ENCODE measurements around the gene CALHM3. TPM values are rescaled to one million over a fixed set of nuclear protein-coding genes. Genes with fewer than 3 reads are reported as not detected.

The CALHM3 gene
- total and polyA plus RNA-seq, 2 of the 13 experiments (the other 11 are each of a cell fraction or from before 2014, with no cell fraction given) = not detected

DNA sequence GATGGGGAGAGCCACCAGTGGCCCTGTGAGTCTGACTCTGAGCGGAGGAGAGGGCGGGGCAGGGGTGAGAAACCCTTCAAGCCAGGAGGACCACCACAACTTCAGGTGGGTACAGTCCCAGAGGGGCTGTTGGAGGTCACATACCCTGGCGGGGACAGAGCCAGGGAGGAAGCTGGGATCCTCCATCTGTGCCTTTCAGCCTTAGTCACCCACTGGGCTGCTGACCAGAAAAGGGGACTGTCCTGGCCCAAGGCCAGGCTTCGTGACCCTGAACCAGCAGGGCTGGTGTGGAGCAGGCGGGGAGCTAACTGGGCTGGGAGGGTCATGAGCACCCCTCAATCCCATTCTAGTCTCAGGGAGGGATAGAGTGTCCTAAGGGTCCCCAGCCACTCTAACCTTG, 1.5 kb upstream of the CALHM3 start:
- Histone ChIP-seq H3K27me3 (ENCODE audit: control insufficient read depth in 1 of 2, insufficient read depth in 2 of 2, low read length in 2 of 2) (peaks cover 4 to 21% of the 10 kb centered on the region in 2 experiments), H2AFZ (ENCODE audit: low read length) (no peak overlapping the region), H3K79me2 (ENCODE audit: insufficient read depth, low read length) (no peaks in the 10 kb centered on the region), H4K20me1 (ENCODE audit: insufficient read depth, low read length) (no peaks in the 10 kb centered on the region), H3K4me3 (replicated peaks in 1 of 3; ENCODE audit: insufficient read depth in 1 of 3, low read depth in 2 of 3, low read length in 3 of 3) (no peak overlapping the region), H3K4me2 (ENCODE audit: low read depth, low read length) (no peak overlapping the region), H3K9me3 (ENCODE audit: low read length) (no peaks in the 10 kb centered on the region), H3K9ac (ENCODE audit: insufficient read depth, low read depth, low read length) (no peak overlapping the region), H3K4me1 (ENCODE audit: insufficient read depth, low read length) (peaks cover 23% of the 10 kb centered on the region), H3K27ac (ENCODE audit: extremely low read length, insufficient read depth, low read length) (no peak overlapping the region), H3K36me3 (replicated peaks in 1 of 2; ENCODE audit: control insufficient read depth in 1 of 2, insufficient read depth in 2 of 2, low read length in 2 of 2) (no peaks in the 10 kb centered on the region)
- POLR2A ChIA-PET = no interaction called here
- DNase-seq (ENCODE audit: low spot score) (no peak), ATAC-seq (no peak), FAIRE-seq (no peak)
- 47% methylated on average over 3 of the region's 5 CpGs for WGBS (ENCODE audit: low lambda C conversion rate)
- no peak for TF ChIP-seq ZNF784 (CRISPR knock-in tag; IDR thresholded peaks at IDR 0.05; ENCODE audit: borderline replicate concordance)
- no peak for TF ChIP-seq USF2 (IDR thresholded peaks at IDR 0.05; ENCODE audit: low read depth, low read length)
- TF ChIP-seq USF2 (CRISPR knock-in tag; IDR thresholded peaks at IDR 0.05; ENCODE audit: borderline replicate concordance) = no peak
- TF ChIP-seq FOXC1 (CRISPR knock-in tag; IDR thresholded peaks at IDR 0.05; ENCODE audit: borderline replicate concordance) = no peak
- TF ChIP-seq RBM22 (optimal IDR thresholded peaks at IDR 0.05; ENCODE audit: low read length) = no peak
- TF ChIP-seq, protein P1, sequence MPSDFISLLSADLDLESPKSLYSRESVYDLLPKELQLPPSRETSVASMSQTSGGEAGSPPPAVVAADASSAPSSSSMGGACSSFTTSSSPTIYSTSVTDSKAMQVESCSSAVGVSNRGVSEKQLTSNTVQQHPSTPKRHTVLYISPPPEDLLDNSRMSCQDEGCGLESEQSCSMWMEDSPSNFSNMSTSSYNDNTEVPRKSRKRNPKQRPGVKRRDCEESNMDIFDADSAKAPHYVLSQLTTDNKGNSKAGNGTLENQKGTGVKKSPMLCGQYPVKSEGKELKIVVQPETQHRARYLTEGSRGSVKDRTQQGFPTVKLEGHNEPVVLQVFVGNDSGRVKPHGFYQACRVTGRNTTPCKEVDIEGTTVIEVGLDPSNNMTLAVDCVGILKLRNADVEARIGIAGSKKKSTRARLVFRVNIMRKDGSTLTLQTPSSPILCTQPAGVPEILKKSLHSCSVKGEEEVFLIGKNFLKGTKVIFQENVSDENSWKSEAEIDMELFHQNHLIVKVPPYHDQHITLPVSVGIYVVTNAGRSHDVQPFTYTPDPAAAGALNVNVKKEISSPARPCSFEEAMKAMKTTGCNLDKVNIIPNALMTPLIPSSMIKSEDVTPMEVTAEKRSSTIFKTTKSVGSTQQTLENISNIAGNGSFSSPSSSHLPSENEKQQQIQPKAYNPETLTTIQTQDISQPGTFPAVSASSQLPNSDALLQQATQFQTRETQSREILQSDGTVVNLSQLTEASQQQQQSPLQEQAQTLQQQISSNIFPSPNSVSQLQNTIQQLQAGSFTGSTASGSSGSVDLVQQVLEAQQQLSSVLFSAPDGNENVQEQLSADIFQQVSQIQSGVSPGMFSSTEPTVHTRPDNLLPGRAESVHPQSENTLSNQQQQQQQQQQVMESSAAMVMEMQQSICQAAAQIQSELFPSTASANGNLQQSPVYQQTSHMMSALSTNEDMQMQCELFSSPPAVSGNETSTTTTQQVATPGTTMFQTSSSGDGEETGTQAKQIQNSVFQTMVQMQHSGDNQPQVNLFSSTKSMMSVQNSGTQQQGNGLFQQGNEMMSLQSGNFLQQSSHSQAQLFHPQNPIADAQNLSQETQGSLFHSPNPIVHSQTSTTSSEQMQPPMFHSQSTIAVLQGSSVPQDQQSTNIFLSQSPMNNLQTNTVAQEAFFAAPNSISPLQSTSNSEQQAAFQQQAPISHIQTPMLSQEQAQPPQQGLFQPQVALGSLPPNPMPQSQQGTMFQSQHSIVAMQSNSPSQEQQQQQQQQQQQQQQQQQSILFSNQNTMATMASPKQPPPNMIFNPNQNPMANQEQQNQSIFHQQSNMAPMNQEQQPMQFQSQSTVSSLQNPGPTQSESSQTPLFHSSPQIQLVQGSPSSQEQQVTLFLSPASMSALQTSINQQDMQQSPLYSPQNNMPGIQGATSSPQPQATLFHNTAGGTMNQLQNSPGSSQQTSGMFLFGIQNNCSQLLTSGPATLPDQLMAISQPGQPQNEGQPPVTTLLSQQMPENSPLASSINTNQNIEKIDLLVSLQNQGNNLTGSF (CRISPR knock-in tag; IDR thresholded peaks at IDR 0.05) = no peak
- no peak for TF ChIP-seq NONO (IDR thresholded peaks at IDR 0.05)
- TF ChIP-seq NONO (CRISPR knock-in tag; conservative IDR thresholded peaks at IDR 0.05) = no peak
- TF ChIP-seq PBX3 (CRISPR knock-in tag; IDR thresholded peaks at IDR 0.05; ENCODE audit: borderline replicate concordance) = no peak
- no peak for TF ChIP-seq NFRKB (IDR thresholded peaks at IDR 0.05)
- no peak for TF ChIP-seq POLR2AphosphoS2 (IDR thresholded peaks at IDR 0.05; ENCODE audit: low read depth, low read length)
- BruUV-seq (replicated peaks) = no TSS peak
- intact Hi-C loops (cut with micrococcal nuclease; ENCODE audit: unreplicated experiment) (loop anchor here (10.0 kb wide), 1 partner anchor 114 kb away; no protein-coding TSS in a partner anchor), in situ Hi-C loops (cut with HindIII; ENCODE audit: extremely low pct_ligation_motif_present, low pct_unique_long_range_greater_than_20kb) (loop anchor here (5.0 kb wide), 1 partner anchor 63 kb away; no protein-coding TSS in a partner anchor)
- CTCF ChIA-PET (ENCODE audit: low intra/inter-chr PET ratio, low total read pairs) = no interaction called here
